Effector memory CD4-positive, alpha-beta T cell (primary cell): Measurements from ENCODE around the gene ATIC.

Source experiments
- DNase-seq, 3 donors: peaks; one replicate each; pipeline ENCODE4 v3.0.0-alpha.2; 2020
- H3K27ac ChIP-seq: 2 replicates; pipeline ENCODE4 v1.7.0; 2013; ENCODE audit warnings: mild to moderate bottlenecking, low read length, moderate library complexity; ENCODE audit not compliant: insufficient read depth, poor library complexity, severe bottlenecking
- H3K27me3 ChIP-seq: replicated peaks from 2 replicates; pipeline ENCODE4 v1.7.0; 2013; ENCODE audit warnings: mild to moderate bottlenecking, low read length; ENCODE audit not compliant: insufficient read depth, control insufficient read depth, poor library complexity, severe bottlenecking
- H3K36me3 ChIP-seq: 2 replicates; pipeline ENCODE4 v1.7.0; 2013; ENCODE audit warnings: mild to moderate bottlenecking, low read length, moderate library complexity; ENCODE audit not compliant: control insufficient read depth, insufficient read depth
- H3K4me1 ChIP-seq: 2 replicates; pipeline ENCODE4 v1.7.0; 2013; ENCODE audit warnings: low read length, mild to moderate bottlenecking; ENCODE audit not compliant: control insufficient read depth, insufficient read depth, poor library complexity, severe bottlenecking
- H3K4me3 ChIP-seq: 2 replicates; pipeline ENCODE4 v1.7.0; 2013; ENCODE audit warnings: low read length, low read depth, mild to moderate bottlenecking; ENCODE audit not compliant: insufficient read depth, poor library complexity, severe bottlenecking
- H3K9me3 ChIP-seq: 2 replicates; pipeline ENCODE4 v1.7.0; 2013; ENCODE audit warnings: mild to moderate bottlenecking, low read length, moderate library complexity; ENCODE audit not compliant: control insufficient read depth

The ATIC gene

DNA sequence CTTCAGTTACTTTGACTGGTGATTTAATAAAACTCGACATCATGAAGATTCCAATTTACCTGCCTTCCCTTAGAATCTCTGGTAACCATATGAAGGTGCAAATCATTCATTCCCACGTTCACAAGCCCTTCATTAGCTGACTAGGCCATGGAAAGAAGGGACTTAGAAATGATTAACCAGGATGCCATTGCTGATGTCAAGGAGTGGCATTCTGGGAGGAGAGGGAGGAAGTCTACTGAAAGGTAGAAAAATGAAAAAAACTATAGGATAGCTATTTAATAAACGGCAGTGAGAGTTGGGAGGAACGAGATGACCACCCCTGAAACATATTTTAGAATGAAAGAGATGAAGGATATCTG lies 1.4 kb downstream of the ATIC start:
- Histone ChIP-seq H3K27ac (no peak overlapping the region), H3K9me3 (no peaks in the 10 kb centered on the region), H3K4me1 (peaks cover 12% of the 10 kb centered on the region), H3K36me3 (no peaks in the 10 kb centered on the region), H3K4me3 (peak overlapping the region; percentile 88), H3K27me3 (no peaks in the 10 kb centered on the region)
- no peak for DNase-seq

DNA sequence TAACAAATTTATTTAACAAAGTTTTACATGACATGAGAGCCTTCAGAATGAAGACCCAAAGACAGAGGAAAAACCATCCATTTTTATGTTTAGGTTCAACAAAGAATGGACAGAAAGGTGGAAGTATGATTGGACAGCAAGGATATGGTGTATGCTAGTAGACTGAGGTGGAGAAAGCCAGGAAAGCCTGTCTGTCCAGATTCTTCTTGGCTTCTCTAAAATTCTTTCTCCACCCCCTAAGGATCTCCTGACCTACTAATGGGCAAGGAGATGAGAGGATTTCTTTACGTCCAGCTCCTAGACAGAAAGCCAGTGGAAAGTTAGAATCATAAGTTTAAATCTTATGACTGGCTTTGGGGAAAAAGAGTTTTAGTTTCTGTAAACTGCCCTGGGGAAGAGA lies 3.0 kb downstream of the ATIC start:
- Histone ChIP-seq H3K4me1 (peaks cover 12% of the 10 kb centered on the region), H3K27me3 (no peaks in the 10 kb centered on the region), H3K36me3 (peaks cover 9% of the 10 kb centered on the region), H3K4me3 (no peak overlapping the region), H3K9me3 (no peaks in the 10 kb centered on the region), H3K27ac (no peak overlapping the region)
- DNase-seq: no peak

DNA sequence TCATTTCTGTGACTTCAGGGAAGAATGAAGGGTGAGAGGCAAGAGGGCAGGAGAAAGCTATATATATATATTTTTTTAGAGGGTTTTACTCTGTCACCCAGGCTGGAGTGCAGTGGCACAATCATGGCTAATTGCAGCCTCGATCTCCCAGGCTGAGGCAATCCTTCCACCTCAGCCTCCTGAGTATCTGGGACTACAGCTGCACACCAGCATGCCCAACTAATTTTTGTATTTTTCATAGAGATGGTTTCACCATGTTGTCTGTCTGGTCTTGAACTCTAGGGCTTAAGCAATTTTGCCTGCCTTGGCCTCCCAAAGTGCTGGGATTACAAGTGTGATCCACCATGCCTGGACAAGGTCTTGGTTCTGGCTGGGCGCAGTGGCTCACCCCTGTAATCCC lies 3.4 kb downstream of the ATIC start:
- Histone ChIP-seq H3K36me3 (peaks cover 13% of the 10 kb centered on the region), H3K4me3 (no peak overlapping the region), H3K27ac (no peak overlapping the region), H3K27me3 (no peaks in the 10 kb centered on the region), H3K9me3 (no peaks in the 10 kb centered on the region), H3K4me1 (peaks cover 12% of the 10 kb centered on the region)
- no peak for DNase-seq

DNA sequence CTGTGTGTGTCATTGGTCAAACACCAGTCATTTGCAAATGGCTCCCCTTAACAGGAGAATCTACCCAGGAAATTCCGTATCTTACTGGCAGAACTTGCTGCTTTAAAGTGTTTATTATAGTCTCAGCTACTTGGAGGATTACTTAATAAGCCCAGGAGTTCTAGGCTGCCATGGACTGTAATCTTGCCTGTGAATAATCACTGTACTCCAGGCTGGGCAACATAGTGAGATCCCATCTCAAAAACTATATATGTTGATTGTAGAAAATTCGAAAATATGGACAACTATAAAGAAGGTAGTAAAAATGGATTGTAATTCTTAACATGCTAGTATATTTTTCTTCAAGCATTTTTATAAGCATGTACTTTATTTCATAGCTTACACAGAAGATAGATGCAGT lies 4.5 kb downstream of the ATIC start:
- no peak for DNase-seq
- Histone ChIP-seq H3K27me3 (no peaks in the 10 kb centered on the region), H3K4me3 (no peak overlapping the region), H3K9me3 (no peaks in the 10 kb centered on the region), H3K4me1 (peaks cover 12% of the 10 kb centered on the region), H3K27ac (no peak overlapping the region), H3K36me3 (peaks cover 17% of the 10 kb centered on the region)

DNA sequence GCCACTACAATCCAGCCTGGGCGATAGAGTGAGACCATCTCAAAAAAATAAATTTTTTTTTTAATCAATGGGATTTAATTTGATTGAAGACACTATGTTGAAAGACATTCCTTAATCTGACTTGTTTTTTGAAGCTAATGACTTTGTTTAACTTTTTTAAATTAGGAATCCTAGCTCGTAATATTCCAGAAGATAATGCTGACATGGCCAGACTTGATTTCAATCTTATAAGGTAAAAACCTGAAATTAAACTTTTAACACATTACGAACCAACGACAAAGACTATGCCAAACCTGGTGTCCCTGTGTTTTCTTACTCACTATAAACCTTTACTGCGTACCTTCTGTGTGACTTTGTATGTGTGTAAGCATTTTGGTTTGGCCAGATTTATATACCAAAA lies 7.6 kb downstream of the ATIC start:
- H3K4me3 ChIP-seq: no peak overlapping the region
- no peaks in the 10 kb centered on the region for H3K9me3 ChIP-seq
- no peaks in the 10 kb centered on the region for H3K27me3 ChIP-seq
- peaks cover 26% of the 10 kb centered on the region for H3K36me3 ChIP-seq
- H3K4me1 ChIP-seq: no peaks in the 10 kb centered on the region
- H3K27ac ChIP-seq: no peak overlapping the region
- DNase-seq: no peak

DNA sequence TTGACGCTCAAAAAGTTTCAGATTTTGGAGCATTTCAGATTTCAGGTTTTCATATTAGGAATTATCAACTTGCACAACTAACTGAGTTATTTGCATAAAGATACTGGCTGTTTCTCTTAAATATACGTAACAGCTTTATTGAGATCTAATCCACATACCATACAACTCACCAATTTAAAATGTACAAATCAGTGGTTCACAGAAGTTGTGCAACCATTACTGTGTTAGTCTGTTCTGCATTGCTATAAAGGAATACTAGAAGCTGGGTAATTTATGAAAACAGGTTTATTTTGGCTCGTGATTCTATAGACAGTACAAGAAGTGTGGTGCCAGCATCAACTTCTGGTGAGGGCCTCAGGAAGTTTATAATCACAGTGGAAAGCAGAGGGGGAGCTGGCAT lies 8.2 kb downstream of the ATIC start:
- DNase-seq: no peak
- Histone ChIP-seq H3K4me3 (no peak overlapping the region), H3K36me3 (peaks cover 26% of the 10 kb centered on the region)

GRCh38 chr2:215320679-215321078 lies 8.8 kb downstream of the ATIC start:
- DNase-seq: no peak
- H3K27ac ChIP-seq: no peak overlapping the region
- no peaks in the 10 kb centered on the region for H3K9me3 ChIP-seq
- H3K4me3 ChIP-seq: no peak overlapping the region
- peaks cover 27% of the 10 kb centered on the region for H3K36me3 ChIP-seq
- H3K27me3 ChIP-seq: no peaks in the 10 kb centered on the region
- no peaks in the 10 kb centered on the region for H3K4me1 ChIP-seq

More for the DNA sequence above, 8.2 kb downstream of the ATIC start:
- Histone ChIP-seq H3K27me3 (no peaks in the 10 kb centered on the region), H3K9me3 (no peaks in the 10 kb centered on the region), H3K4me1 (no peaks in the 10 kb centered on the region), H3K27ac (no peak overlapping the region)

- DNase-seq: no peak
- Histone ChIP-seq H3K36me3 (peaks cover 47% of the 10 kb centered on the region), H3K4me3 (no peak overlapping the region), H3K27ac (no peak overlapping the region), H3K9me3 (no peaks in the 10 kb centered on the region), H3K27me3 (no peaks in the 10 kb centered on the region), H3K4me1 (no peaks in the 10 kb centered on the region)
Observed at GRCh38 chr2:215324811-215325210, 13.0 kb downstream of the ATIC start.

GRCh38 chr2:215328066-215328465 lies 16.2 kb downstream of the ATIC start:
- Histone ChIP-seq H3K9me3 (no peaks in the 10 kb centered on the region), H3K36me3 (peaks cover 56% of the 10 kb centered on the region), H3K27me3 (no peaks in the 10 kb centered on the region), H3K4me3 (no peak overlapping the region), H3K27ac (no peak overlapping the region), H3K4me1 (no peaks in the 10 kb centered on the region)
- DNase-seq: no peak

DNA sequence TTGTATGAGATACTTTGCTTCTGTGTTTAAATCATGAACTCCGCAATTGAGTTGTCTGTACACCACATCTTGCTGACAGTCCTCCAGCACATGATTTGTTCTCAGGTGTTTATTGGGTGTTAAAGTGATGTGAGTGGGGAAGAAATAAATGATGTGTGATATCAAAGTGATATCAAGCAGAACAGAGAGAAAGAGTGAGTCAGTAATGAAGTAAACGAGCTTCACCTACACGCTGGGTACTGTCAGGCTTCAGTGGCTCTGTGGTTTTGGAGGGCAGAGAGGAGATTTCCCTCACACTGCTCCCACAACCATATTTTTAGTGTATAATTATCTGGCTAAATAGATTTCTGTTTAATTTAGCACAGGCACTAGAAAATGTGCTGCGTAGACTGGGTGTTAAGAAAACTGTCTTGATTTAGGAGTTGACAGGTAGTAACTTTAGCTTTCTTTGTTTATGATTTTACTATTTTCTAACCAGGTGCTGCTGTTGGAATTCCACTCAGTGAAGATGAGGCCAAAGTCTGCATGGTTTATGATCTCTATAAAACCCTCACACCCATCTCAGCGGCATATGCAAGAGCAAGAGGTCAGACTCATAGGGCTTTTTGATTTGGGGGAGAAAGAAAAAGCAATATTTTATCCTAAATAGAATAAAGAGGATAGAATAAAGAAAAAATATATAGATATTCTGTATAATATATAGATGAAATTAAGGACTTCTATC lies 21.2 kb downstream of the ATIC start:
- no peak for DNase-seq
- no peak overlapping the region for H3K27ac ChIP-seq
- H3K4me1 ChIP-seq: no peaks in the 10 kb centered on the region
- H3K9me3 ChIP-seq: no peaks in the 10 kb centered on the region
- H3K36me3 ChIP-seq: peaks cover 64% of the 10 kb centered on the region
- no peaks in the 10 kb centered on the region for H3K27me3 ChIP-seq
- H3K4me3 ChIP-seq: no peak overlapping the region
